DND-41 (cell line): Measurements from ENCODE around the gene KIR3DL3.
"Not testable (repeated sequence)": the region's sequence is repeated elsewhere in the genome, so short reads cannot be mapped to it uniquely, and the experiment has no call there.

ENCODE experiments used
- ATAC-seq: fragments of 200-7000 bp; cut with Tn5 transposase; 3 replicates; pipeline ENCODE4 v1.9.1; 2021; ENCODE audit warnings: low read depth; ENCODE audit not compliant: insufficient read depth
- DNase-seq: peaks from one replicate; pipeline ENCODE4 v3.0.0-alpha.2; 2020
- H2AFZ ChIP-seq: 2 replicates; pipeline ENCODE4 v1.6.0; 2012; ENCODE audit warnings: low read depth, low read length
- H3K27ac ChIP-seq: 2 replicates; pipeline ENCODE4 v1.5.1; 2012; ENCODE audit warnings: low read length, inconsistent platforms
- H3K27me3 ChIP-seq: fragments of 200-600 bp; sonication (generic); 2 replicates; pipeline ENCODE4 v1.6.0; 2012; ENCODE audit warnings: low read length, mild to moderate bottlenecking, inconsistent platforms; ENCODE audit not compliant: insufficient read depth, poor library complexity
- H3K36me3 ChIP-seq: 2 replicates; pipeline ENCODE4 v1.5.1; 2012; ENCODE audit warnings: low read length, inconsistent platforms; ENCODE audit not compliant: insufficient read depth
- H3K4me1 ChIP-seq: 2 replicates; pipeline ENCODE4 v1.5.1; 2012; ENCODE audit warnings: mild to moderate bottlenecking, low read length; ENCODE audit not compliant: insufficient read depth
- H3K4me2 ChIP-seq: 2 replicates; pipeline ENCODE4 v1.6.0; 2012; ENCODE audit warnings: mild to moderate bottlenecking, moderate library complexity, low read length, inconsistent platforms; ENCODE audit not compliant: insufficient read depth
- H3K4me3 ChIP-seq, 2 experiments: fragments of 200-600 bp in 1 of 2; shearing (Covaris generic) in 1 of 2; 2 replicates each; pipeline ENCODE4 v1.5.1; 2012 to 2016; ENCODE audit warnings: inconsistent platforms in 2 of 2, low read length in 2 of 2, mild to moderate bottlenecking in 2 of 2, low read depth in 1 of 2, moderate library complexity in 1 of 2
- H3K79me2 ChIP-seq: 2 replicates; pipeline ENCODE4 v1.6.0; 2012; ENCODE audit warnings: low read length, inconsistent platforms; ENCODE audit not compliant: insufficient read depth
- H3K9ac ChIP-seq: 2 replicates; pipeline ENCODE4 v1.6.0; 2012; ENCODE audit warnings: low read depth, mild to moderate bottlenecking, inconsistent platforms, low read length, moderate library complexity
- H3K9me3 ChIP-seq: 2 replicates; pipeline ENCODE4 v1.5.1; 2012; ENCODE audit warnings: low read length, moderate library complexity, mild to moderate bottlenecking, inconsistent platforms; ENCODE audit not compliant: insufficient read depth, severe bottlenecking
- H4K20me1 ChIP-seq: 2 replicates; pipeline ENCODE4 v1.6.0; 2012; ENCODE audit warnings: low read length; ENCODE audit not compliant: insufficient read depth

KIR3DL3 gene

GRCh38 chr19:54744080-54744479 is 19.8 kb downstream of the KIR3DL3 start:
- ATAC-seq, H3K4me2 ChIP-seq, H4K20me1 ChIP-seq: not testable (repeated sequence)

DNA sequence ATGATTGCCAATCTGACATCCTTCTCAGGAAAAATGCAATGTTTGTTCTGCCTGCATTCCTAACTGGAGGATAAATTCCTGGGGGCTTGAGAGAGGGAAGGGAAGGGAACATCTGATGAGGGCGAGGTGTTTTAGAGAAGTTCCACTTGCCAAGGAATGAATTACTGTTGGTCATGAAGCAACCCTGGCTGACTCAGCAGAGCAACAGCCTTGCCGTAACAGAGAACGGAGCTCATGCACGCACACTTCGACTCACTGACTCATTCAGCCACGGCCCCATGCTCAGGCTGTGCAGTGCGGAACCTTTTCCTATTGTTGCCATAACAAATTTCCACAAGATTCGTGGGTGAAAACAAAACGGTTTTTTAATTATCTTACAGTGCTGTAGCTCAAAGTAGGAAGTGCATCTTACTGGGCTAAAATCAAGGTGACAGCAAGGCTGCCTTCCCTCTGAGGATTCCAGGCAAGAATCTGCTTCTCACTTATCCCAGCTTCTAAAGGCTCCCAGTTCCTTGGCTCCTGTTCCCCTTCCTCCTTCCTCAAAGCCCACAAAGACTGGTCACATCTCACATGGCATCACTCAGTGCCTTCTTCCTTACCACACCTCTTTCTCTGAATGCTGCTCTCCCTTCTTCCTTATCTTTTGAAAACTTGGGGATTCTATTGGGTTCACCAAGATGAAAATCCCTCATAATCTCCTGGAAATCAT is 23.5 kb downstream of the KIR3DL3 start:
- H2AFZ ChIP-seq, H3K36me3 ChIP-seq, H3K27ac ChIP-seq, H3K4me2 ChIP-seq, DNase-seq, H3K27me3 ChIP-seq, H3K79me2 ChIP-seq, H3K4me3 ChIP-seq, H3K9me3 ChIP-seq, H4K20me1 ChIP-seq, H3K4me1 ChIP-seq, ATAC-seq, H3K9ac ChIP-seq: not testable (repeated sequence)

More at GRCh38 chr19:54744080-54744479, 19.8 kb downstream of the KIR3DL3 start:
- H2AFZ ChIP-seq, H3K27ac ChIP-seq, DNase-seq, H3K36me3 ChIP-seq, H3K79me2 ChIP-seq, H3K27me3 ChIP-seq, H3K4me1 ChIP-seq, H3K9me3 ChIP-seq, H3K9ac ChIP-seq, H3K4me3 ChIP-seq: not testable (repeated sequence)

GRCh38 chr19:54750276-54750675 is 26.0 kb downstream of the KIR3DL3 start:
- not testable (repeated sequence) for H3K27me3 ChIP-seq, H3K9me3 ChIP-seq, H3K9ac ChIP-seq, H3K4me2 ChIP-seq, H3K36me3 ChIP-seq, H4K20me1 ChIP-seq, H3K27ac ChIP-seq, H3K79me2 ChIP-seq, ATAC-seq, DNase-seq, H3K4me3 ChIP-seq, H2AFZ ChIP-seq, H3K4me1 ChIP-seq

GRCh38 chr19:54756204-54757110 is 32.2 kb downstream of the KIR3DL3 start:
- not testable (repeated sequence) for H3K4me3 ChIP-seq, H2AFZ ChIP-seq, H3K4me1 ChIP-seq, H3K4me2 ChIP-seq, H3K27me3 ChIP-seq, DNase-seq, H3K79me2 ChIP-seq, H3K36me3 ChIP-seq, H3K9ac ChIP-seq, ATAC-seq, H3K9me3 ChIP-seq, H3K27ac ChIP-seq, H4K20me1 ChIP-seq

DNA sequence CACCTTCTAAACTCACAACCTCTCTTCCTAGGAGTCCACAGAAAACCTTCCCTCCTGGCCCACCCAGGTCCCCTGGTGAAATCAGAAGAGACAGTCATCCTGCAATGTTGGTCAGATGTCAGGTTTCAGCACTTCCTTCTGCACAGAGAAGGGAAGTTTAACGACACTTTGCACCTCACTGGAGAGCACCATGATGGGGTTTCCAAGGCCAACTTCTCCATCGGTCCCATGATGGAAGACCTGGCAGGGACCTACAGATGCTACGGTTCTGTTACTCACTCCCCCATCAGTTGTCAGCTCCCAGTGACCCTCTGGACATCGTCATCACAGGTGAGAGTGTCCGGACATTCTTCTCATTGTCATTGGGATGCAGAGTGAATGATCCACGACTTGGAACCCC is 34.3 kb downstream of the KIR3DL3 start:
- not testable (repeated sequence) for H2AFZ ChIP-seq, H3K36me3 ChIP-seq, H4K20me1 ChIP-seq, ATAC-seq, H3K27me3 ChIP-seq, H3K9me3 ChIP-seq, H3K27ac ChIP-seq, DNase-seq, H3K4me2 ChIP-seq, H3K79me2 ChIP-seq, H3K9ac ChIP-seq, H3K4me1 ChIP-seq, H3K4me3 ChIP-seq

- H3K9ac ChIP-seq, H2AFZ ChIP-seq, H3K27me3 ChIP-seq, DNase-seq, H3K79me2 ChIP-seq, H3K4me1 ChIP-seq, H3K4me2 ChIP-seq, H3K27ac ChIP-seq, H3K4me3 ChIP-seq, ATAC-seq, H3K9me3 ChIP-seq, H3K36me3 ChIP-seq, H4K20me1 ChIP-seq: not testable (repeated sequence)
Observed at GRCh38 chr19:54764219-54764618, 40.0 kb downstream of the KIR3DL3 start.

- H3K9ac ChIP-seq, H2AFZ ChIP-seq, H3K27me3 ChIP-seq, H3K79me2 ChIP-seq, H3K4me1 ChIP-seq, H3K4me3 ChIP-seq, H3K4me2 ChIP-seq, H3K9me3 ChIP-seq, H3K27ac ChIP-seq, DNase-seq, H3K36me3 ChIP-seq, H4K20me1 ChIP-seq, ATAC-seq: not testable (repeated sequence)
Observed at GRCh38 chr19:54766464-54766863, 42.2 kb downstream of the KIR3DL3 start.

GRCh38 chr19:54769646-54770045 is 45.4 kb downstream of the KIR3DL3 start, which contains the start of gene KIR2DL1:
Gene KIR2DL1 (plus strand): TSS chr19:54769793. CDS start chr19:54769851, 58 bp downstream.
- not testable (repeated sequence) for ATAC-seq, H3K9ac ChIP-seq, DNase-seq, H3K79me2 ChIP-seq, H3K4me3 ChIP-seq, H3K4me1 ChIP-seq, H2AFZ ChIP-seq, H3K27me3 ChIP-seq, H3K4me2 ChIP-seq, H4K20me1 ChIP-seq, H3K27ac ChIP-seq, H3K9me3 ChIP-seq, H3K36me3 ChIP-seq
